Prostate gland (tissue), 2 donors: ENCODE results near the gene CABS1. TPM values are rescaled to one million over a fixed set of nuclear protein-coding genes. Genes with fewer than 3 reads are reported as not detected.

Experiments
- DNase-seq: peaks from one replicate; pipeline ENCODE4 v3.0.0-alpha.2; 2019; ENCODE audit warnings: low spot score
- H3K27ac ChIP-seq, 2 donors: fragments of 200-600 bp; sonication (generic); 2 replicates each; pipeline ENCODE4 v1.5.1; 2017 to 2019
- H3K27me3 ChIP-seq: fragments of 200-600 bp; sonication (generic); replicated peaks from 2 replicates; pipeline ENCODE4 v1.5.1; 2019; ENCODE audit not compliant: insufficient read depth
- H3K36me3 ChIP-seq, 2 donors: fragments of 200-600 bp; sonication (generic); 1 replicate in 1 of 2; 2 replicates in 1 of 2; pipeline versions ENCODE4 v1.5.1 to v1.8.1; 2017 to 2019
- H3K4me1 ChIP-seq: fragments of 200-600 bp; sonication (generic); replicated peaks from 2 replicates; pipeline ENCODE4 v1.5.1; 2019
- H3K4me3 ChIP-seq, 2 donors: fragments of 200-600 bp; sonication (generic); 2 replicates each; pipeline ENCODE4 v1.5.1; 2017 to 2019
- H3K9me3 ChIP-seq: fragments of 200-600 bp; sonication (generic); 2 replicates; pipeline ENCODE4 v1.5.1; 2017
- CTCF ChIP-seq, 4 experiments: fragments of 200-600 bp in 2 of 4; fragments of 450-650 bp in 2 of 4; sonication (generic) in 2 of 4; IDR thresholded peaks; 1 replicate in 3 of 4; 2 replicates in 1 of 4; pipeline ENCODE4 v1.5.1; 2016 to 2019; ENCODE audit warnings: antibody characterized with exemption in 4 of 4, mild to moderate bottlenecking in 2 of 4, moderate library complexity in 2 of 4
- POLR2A ChIP-seq: fragments of 450-650 bp; IDR thresholded peaks from one replicate; pipeline ENCODE4 v1.6.1; 2016; ENCODE audit warnings: antibody characterized with exemption, mild to moderate bottlenecking
- POLR2AphosphoS5 ChIP-seq: sonication (generic); formaldehyde crosslinking; IDR thresholded peaks from one replicate; pipeline ENCODE4 v1.6.1; 2017; ENCODE audit warnings: antibody characterized with exemption
- WGBS: methylation state at CpG from one replicate; pipeline ENCODE4 v1.1.5; 2018; 5-methylcytosine and 5-hydroxymethylcytosine counted together
- intact Hi-C: fragments of 100-400 bp; cut with DNase I; formaldehyde crosslinking; loops from one replicate; pipeline ENCODE4 v1.14.2; 2022
- total RNA-seq, 2 donors: library from RNA; depleted of rRNA; stranded (reverse); fragments of >200 nt; gene quantifications; one replicate each; pipeline ENCODE4 v1.1.0, GENCODE V29; 2016

Gene CABS1
- total RNA-seq, 2 donors from 2014 or later: 2.4 TPM; not detected in 1

GRCh38 chr4:70356185-70356584 is 21.4 kb downstream of the CABS1 start:
- WGBS: 36% methylated on average over 1 of the region's 1 CpG
- no peak for DNase-seq

DNA sequence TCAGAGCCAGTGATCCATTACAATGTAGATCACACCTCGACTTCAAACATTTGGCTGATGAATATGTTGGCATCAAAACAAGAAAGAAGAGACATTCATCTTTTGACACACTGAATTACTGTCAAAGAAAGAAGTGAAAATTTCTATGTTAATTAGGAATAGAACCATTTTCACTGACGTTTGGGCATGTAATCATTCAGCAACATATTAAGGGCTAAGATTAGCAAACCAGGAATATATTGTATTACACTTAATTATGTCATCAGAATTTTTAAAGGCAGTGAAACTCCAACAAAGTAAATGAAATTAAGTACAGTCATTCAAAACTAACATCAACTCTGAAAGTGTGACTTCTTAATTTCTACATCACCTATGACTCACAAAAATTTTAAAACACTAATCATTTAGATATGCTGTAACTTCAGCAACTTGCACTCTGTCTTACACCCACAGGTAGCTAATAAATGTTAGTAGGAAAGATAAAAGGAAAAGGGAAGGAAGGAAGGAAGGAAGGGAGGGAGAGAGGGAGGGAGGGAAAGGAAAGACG is 24.4 kb downstream of the CABS1 start:
- Histone ChIP-seq H3K9me3 (no peaks in the 10 kb centered on the region), H3K4me3 (no peak overlapping the region), H3K36me3 (no peaks in the 10 kb centered on the region), H3K27me3 (no peaks in the 10 kb centered on the region), H3K27ac (no peak overlapping the region), H3K4me1 (no peaks in the 10 kb centered on the region)
- no peak for DNase-seq
- WGBS: 45% methylated on average over 3 of the region's 3 CpGs
- intact Hi-C loops: no loop called here
- no peak for TF ChIP-seq POLR2A
- no peak for TF ChIP-seq CTCF (IDR thresholded peaks at IDR 0.05)
- no peak for TF ChIP-seq POLR2AphosphoS5

More at GRCh38 chr4:70356185-70356584, 21.4 kb downstream of the CABS1 start:
- Histone ChIP-seq H3K27ac (no peak overlapping the region), H3K27me3 (no peaks in the 10 kb centered on the region), H3K9me3 (no peaks in the 10 kb centered on the region), H3K4me3 (no peak overlapping the region), H3K4me1 (no peaks in the 10 kb centered on the region), H3K36me3 (no peaks in the 10 kb centered on the region)
- intact Hi-C loops: no loop called here
- no peak for TF ChIP-seq POLR2A

DNA sequence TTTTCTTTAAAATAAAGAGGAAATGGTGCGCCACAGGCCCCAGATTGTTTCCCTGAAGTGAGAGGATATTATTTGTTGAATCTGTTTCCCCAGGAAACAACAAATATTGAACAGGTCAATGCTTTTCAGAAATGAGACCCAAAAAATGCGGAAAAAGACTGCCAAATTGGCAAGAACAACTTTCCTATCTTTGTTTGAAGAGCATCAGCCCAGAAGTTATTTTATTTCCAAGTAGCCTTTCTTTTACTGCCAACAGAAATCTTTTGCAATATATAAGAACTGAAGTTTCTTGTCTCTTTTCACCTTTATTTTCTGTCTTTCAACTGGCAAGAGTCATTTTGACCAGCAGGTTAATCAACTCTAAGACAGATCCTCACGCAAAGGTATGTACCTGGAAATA is 25.7 kb downstream of the CABS1 start, which contains the start of gene SMR3A:
Gene SMR3A, plus strand, starts transcription at position 301 of the 400 bp plus-strand sequence. CDS start 1,356 bp downstream, outside the sequence.
- 52% methylated on average over 3 of the region's 3 CpGs for WGBS

GRCh38 chr4:70364002-70364401 is 29.2 kb downstream of the CABS1 start:
- TF ChIP-seq POLR2AphosphoS5 (no peak), POLR2A (no peak), CTCF (IDR thresholded peaks at IDR 0.05) (no peak)

More for the DNA sequence above, 25.7 kb downstream of the CABS1 start, which contains the start of gene SMR3A:
- Histone ChIP-seq H3K36me3 (no peaks in the 10 kb centered on the region), H3K9me3 (no peaks in the 10 kb centered on the region), H3K27ac (no peak within 1 kb of the TSS), H3K27me3 (no peaks in the 10 kb centered on the region), H3K4me1 (no peaks in the 10 kb centered on the region), H3K4me3 (no peak within 1 kb of the TSS)
- intact Hi-C loops: no loop called here
- TF ChIP-seq POLR2AphosphoS5 (no peak), CTCF (IDR thresholded peaks at IDR 0.05) (no peak), POLR2A (no peak)
- no peak for DNase-seq

DNA sequence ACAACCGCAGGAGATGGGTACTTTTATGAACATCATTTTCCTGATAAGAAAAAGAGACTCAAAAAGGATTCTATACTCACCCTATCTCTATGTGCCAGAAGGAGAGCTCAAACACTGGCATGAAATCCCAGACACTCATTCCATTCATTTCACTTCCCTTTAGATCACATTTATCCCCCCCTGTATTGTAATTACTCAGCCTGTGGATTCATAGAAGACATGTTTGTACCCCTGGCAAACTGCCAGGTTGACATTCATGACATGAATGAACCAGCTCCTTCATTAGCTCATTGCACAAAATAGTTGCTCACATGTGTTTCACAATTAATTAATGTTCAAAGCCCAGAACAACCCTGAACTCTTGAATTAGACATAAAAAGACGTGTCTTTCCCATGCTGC is 30.7 kb downstream of the CABS1 start:
- DNase-seq: no peak
- H3K36me3 ChIP-seq: no peaks in the 10 kb centered on the region
- intact Hi-C loops: no loop called here
- H3K27ac ChIP-seq: no peak overlapping the region
- H3K9me3 ChIP-seq: no peaks in the 10 kb centered on the region
- no peaks in the 10 kb centered on the region for H3K4me1 ChIP-seq
- TF ChIP-seq POLR2A: no peak
- TF ChIP-seq CTCF (IDR thresholded peaks at IDR 0.05): no peak
- 53% methylated on average over 2 of the region's 2 CpGs for WGBS
- H3K4me3 ChIP-seq: no peak overlapping the region
- no peaks in the 10 kb centered on the region for H3K27me3 ChIP-seq

More at GRCh38 chr4:70364002-70364401, 29.2 kb downstream of the CABS1 start:
- no peaks in the 10 kb centered on the region for H3K4me1 ChIP-seq
- WGBS: 93% methylated on average over 5 of the region's 5 CpGs
- no peak overlapping the region for H3K4me3 ChIP-seq
- intact Hi-C loops: no loop called here
- no peaks in the 10 kb centered on the region for H3K27me3 ChIP-seq
- no peaks in the 10 kb centered on the region for H3K9me3 ChIP-seq
- no peak overlapping the region for H3K27ac ChIP-seq
- H3K36me3 ChIP-seq: no peaks in the 10 kb centered on the region
- no peak for DNase-seq
